ENCODE measurements around the gene PNKP. TPM values are rescaled to one million over a fixed set of nuclear protein-coding genes. Genes with fewer than 3 reads are reported as not detected.

PNKP gene
- total and polyA plus RNA-seq, 10 of the 15 experiments (the other 5 are each of a cell fraction or from before 2014, with no cell fraction given), result 2.9 to 82.3 (median 33.2) TPM

GRCh38 chr19:49890349-49891311, 23.3 kb upstream of the PNKP start:
- ChIA-PET RAD21 (ENCODE audit: unreplicated experiment) (interaction anchor here (0.7 to 2.5 kb wide), 6 partner anchors 15 to 124 kb away, joined by 3 to 14 read pairs (median 4); partner anchors contain the start of genes AP2A1, ATF5 and NUP62), CTCF (interaction anchor here (0.6 to 1.4 kb wide), 11 partner anchors 14 to 91 kb away, joined by 3 to 7 read pairs (median 4); partner anchors contain the start of genes AKT1S1, ATF5, NUP62 and TBC1D17), SMC1A (ENCODE audit: uncharacterized antibody, unreplicated experiment) (interaction anchor here (0.8 to 7.3 kb wide), 4 partner anchors 12 to 38 kb away, joined by 4 to 78 read pairs (median 10); partner anchors contain the start of genes ATF5 and NUP62), POLR2A (interaction anchor here (0.6 to 1.5 kb wide), 13 partner anchors 10 to 528 kb away, joined by 3 to 6 read pairs (median 4); partner anchors contain the start of genes AKT1S1, ATF5, NUP62 and PNKP)
- DNase-seq (ENCODE audit: low read depth, low spot score), result no peak
- Histone ChIP-seq H3K4me2 (ENCODE audit: control insufficient read depth, insufficient read depth) (peak overlapping the region; percentile 84), H3K9me3 (replicated peaks; ENCODE audit: control insufficient read depth, insufficient read depth, low read length) (no peaks in the 10 kb centered on the region; the same call in 2 of the 3 replicates), H3K27ac (ENCODE audit: control insufficient read depth, insufficient read depth) (peak overlapping the region; percentile 18; the same call in 1 of the 2 replicates), H3K36me3 (ENCODE audit: control insufficient read depth in 2 of 2, insufficient read depth in 2 of 2, low read length in 1 of 2) (peaks cover 0 to 9% of the 10 kb centered on the region in 2 experiments; a peak in 3 of 4 replicates), H3K9ac (ENCODE audit: control insufficient read depth, insufficient read depth, low read length) (no peak overlapping the region), H3K27me3 (replicated peaks in 1 of 2; ENCODE audit: control insufficient read depth in 2 of 2, insufficient read depth in 2 of 2, low read length in 1 of 2) (no peaks in the 10 kb centered on the region), H3K4me1 (ENCODE audit: control insufficient read depth, insufficient read depth, low read length) (peaks cover 33% of the 10 kb centered on the region), H2AFZ (ENCODE audit: control insufficient read depth, low read depth, low read length) (peak overlapping the region; percentile 63), H4K20me1 (ENCODE audit: control insufficient read depth, insufficient read depth) (no peaks in the 10 kb centered on the region), H3K4me3 (peak overlapping the region; percentile 53; the same call in 1 of the 2 replicates), H3K79me2 (ENCODE audit: control insufficient read depth, insufficient read depth, low read length) (peaks cover 36% of the 10 kb centered on the region)
- TSS peak; percentile 1 for BruUV-seq (replicated peaks)
- no peak for FAIRE-seq
- intact Hi-C loops (cut with micrococcal nuclease; ENCODE audit: unreplicated experiment), result loop anchor here (1.0 kb wide), 1 partner anchor 13 kb away; the partner anchor contains the start of genes AKT1S1 and TBC1D17
- 19% methylated on average over 49 of the region's 69 CpGs for WGBS (ENCODE audit: insufficient coverage, insufficient replicate concordance, low lambda C conversion rate, missing lambda C conversion rate)
- ATAC-seq, result peak; percentile 55
- in situ Hi-C loops (cut with MboI), result loop anchor here (25.0 kb wide), 1 partner anchor 1253 kb away; the partner anchor contains the start of genes CA11 and DBP
- TF ChIP-seq RELB (IDR thresholded peaks at IDR 0.05; ENCODE audit: low read depth) (no peak), POLR2AphosphoS2 (IDR thresholded peaks at IDR 0.05; ENCODE audit: low read depth, low read length) (peak; percentile 60), TCF3 (IDR thresholded peaks at IDR 0.05; ENCODE audit: borderline replicate concordance, insufficient read depth, low read depth, low read length) (no peak), POLR2A (IDR thresholded peaks at IDR 0.05; ENCODE audit: low read depth, low read length) (peak; percentile 70), ZBTB4 (CRISPR knock-in tag; IDR thresholded peaks at IDR 0.05) (no peak), SP1 (IDR thresholded peaks at IDR 0.05; ENCODE audit: low read depth, low read length) (peak; percentile 2), MXI1 (IDR thresholded peaks at IDR 0.05; ENCODE audit: low read depth, low read length) (no peak; the same call in 1 of the 2 replicates), MYB (IDR thresholded peaks at IDR 0.05; ENCODE audit: borderline replicate concordance, low read depth, low read length) (no peak), NFYB (IDR thresholded peaks at IDR 0.05; ENCODE audit: insufficient read depth, low read depth, low read length) (no peak), RB1 (IDR thresholded peaks at IDR 0.05; ENCODE audit: borderline replicate concordance) (peak; percentile 46; the same call in 1 of the 2 replicates), HDAC2 (IDR thresholded peaks at IDR 0.05) (no peak), POLR2AphosphoS5 (IDR thresholded peaks at IDR 0.05; ENCODE audit: low read length) (peak; percentile 47; the same call in 1 of the 2 replicates), DPF2 (IDR thresholded peaks at IDR 0.05) (no peak), CBX5 (IDR thresholded peaks at IDR 0.05; ENCODE audit: low read depth) (no peak), EP300 (IDR thresholded peaks at IDR 0.05; ENCODE audit: borderline replicate concordance in 1 of 2, control insufficient read depth in 1 of 2, low read depth in 2 of 2, low read length in 2 of 2) (no peak)
